ENCODE data around the gene AOC2. TPM values are rescaled to one million over a fixed set of nuclear protein-coding genes. Genes with fewer than 3 reads are reported as not detected.

AOC2 gene, protein sequence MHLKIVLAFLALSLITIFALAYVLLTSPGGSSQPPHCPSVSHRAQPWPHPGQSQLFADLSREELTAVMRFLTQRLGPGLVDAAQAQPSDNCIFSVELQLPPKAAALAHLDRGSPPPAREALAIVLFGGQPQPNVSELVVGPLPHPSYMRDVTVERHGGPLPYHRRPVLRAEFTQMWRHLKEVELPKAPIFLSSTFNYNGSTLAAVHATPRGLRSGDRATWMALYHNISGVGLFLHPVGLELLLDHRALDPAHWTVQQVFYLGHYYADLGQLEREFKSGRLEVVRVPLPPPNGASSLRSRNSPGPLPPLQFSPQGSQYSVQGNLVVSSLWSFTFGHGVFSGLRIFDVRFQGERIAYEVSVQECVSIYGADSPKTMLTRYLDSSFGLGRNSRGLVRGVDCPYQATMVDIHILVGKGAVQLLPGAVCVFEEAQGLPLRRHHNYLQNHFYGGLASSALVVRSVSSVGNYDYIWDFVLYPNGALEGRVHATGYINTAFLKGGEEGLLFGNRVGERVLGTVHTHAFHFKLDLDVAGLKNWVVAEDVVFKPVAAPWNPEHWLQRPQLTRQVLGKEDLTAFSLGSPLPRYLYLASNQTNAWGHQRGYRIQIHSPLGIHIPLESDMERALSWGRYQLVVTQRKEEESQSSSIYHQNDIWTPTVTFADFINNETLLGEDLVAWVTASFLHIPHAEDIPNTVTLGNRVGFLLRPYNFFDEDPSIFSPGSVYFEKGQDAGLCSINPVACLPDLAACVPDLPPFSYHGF
- 6.2 TPM for total RNA-seq (ENCODE audit: unreplicated experiment)
- long read RNA-seq, result 0 reads

DNA sequence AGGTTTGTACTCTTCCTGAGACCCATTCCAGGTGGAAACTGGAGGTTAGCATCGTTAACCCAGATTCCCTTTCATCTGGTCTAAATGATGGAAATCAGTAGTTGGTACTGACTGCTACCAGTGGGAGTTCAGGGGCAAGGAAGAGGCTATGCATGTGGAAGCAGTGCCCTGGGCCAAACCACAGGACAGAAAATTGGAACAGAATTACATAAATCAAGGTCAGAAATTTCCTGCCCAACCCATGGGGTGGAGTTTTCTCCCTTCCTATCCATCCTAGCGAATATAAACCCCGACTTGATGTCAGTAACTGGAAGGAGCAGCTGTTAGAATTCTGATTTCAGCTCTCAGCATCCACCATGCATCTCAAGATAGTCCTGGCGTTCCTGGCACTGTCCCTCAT, at the start of gene AOC2:
Gene AOC2, plus strand, starts transcription at position 310 of the 400 bp plus-strand sequence. Its CDS starts 47 bp downstream, at position 357.
- TF ChIP-seq, protein P1, sequence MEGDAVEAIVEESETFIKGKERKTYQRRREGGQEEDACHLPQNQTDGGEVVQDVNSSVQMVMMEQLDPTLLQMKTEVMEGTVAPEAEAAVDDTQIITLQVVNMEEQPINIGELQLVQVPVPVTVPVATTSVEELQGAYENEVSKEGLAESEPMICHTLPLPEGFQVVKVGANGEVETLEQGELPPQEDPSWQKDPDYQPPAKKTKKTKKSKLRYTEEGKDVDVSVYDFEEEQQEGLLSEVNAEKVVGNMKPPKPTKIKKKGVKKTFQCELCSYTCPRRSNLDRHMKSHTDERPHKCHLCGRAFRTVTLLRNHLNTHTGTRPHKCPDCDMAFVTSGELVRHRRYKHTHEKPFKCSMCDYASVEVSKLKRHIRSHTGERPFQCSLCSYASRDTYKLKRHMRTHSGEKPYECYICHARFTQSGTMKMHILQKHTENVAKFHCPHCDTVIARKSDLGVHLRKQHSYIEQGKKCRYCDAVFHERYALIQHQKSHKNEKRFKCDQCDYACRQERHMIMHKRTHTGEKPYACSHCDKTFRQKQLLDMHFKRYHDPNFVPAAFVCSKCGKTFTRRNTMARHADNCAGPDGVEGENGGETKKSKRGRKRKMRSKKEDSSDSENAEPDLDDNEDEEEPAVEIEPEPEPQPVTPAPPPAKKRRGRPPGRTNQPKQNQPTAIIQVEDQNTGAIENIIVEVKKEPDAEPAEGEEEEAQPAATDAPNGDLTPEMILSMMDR (IDR thresholded peaks at IDR 0.05; ENCODE audit: unreplicated experiment), result no peak
- no peak within 1 kb of the TSS for H3K27ac Mint-ChIP-seq (ENCODE audit: unreplicated experiment)
- no peak for DNase-seq (ENCODE audit: low spot score)
- H3K4me1 Mint-ChIP-seq (ENCODE audit: unreplicated experiment), result no peaks in the 10 kb centered on the region
- no peaks in the 10 kb centered on the region for H3K27me3 Mint-ChIP-seq (ENCODE audit: unreplicated experiment)
- H3K4me3 Mint-ChIP-seq (ENCODE audit: unreplicated experiment), result peak within 1 kb of the TSS; percentile 21
- H3K36me3 Mint-ChIP-seq (ENCODE audit: low read depth, unreplicated experiment), result peaks cover 33% of the 10 kb centered on the region
- no peaks in the 10 kb centered on the region for H3K9me3 Mint-ChIP-seq (ENCODE audit: unreplicated experiment)

DNA sequence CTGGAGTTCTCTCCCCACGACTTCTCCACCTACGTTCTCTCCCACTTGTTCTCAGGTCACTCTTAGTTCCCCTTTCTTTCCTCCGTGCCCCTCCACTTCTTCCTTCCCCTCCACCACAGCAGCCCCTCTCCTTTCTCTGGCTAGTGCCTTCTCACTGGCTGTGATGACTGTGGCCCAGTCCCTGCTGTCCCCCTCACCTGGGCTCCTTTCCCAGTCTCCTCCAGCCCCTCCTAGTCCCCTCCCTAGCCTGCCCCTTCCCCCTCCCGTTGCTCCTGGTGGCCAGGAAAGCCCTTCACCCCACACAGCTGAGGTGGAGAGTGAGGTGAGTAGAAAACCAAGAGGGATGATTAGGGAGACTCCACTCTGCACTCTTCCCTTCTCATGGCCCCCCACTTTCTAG, 49.3 kb upstream of the AOC2 start:
- Mint-ChIP-seq H3K4me3 (ENCODE audit: unreplicated experiment) (no peak overlapping the region), H3K27ac (ENCODE audit: unreplicated experiment) (no peak overlapping the region), H3K36me3 (ENCODE audit: low read depth, unreplicated experiment) (peaks cover 10% of the 10 kb centered on the region), H3K27me3 (ENCODE audit: unreplicated experiment) (peaks cover 7% of the 10 kb centered on the region), H3K4me1 (ENCODE audit: unreplicated experiment) (peaks cover 28% of the 10 kb centered on the region), H3K9me3 (ENCODE audit: unreplicated experiment) (no peaks in the 10 kb centered on the region)
- TF ChIP-seq, protein P1 (IDR thresholded peaks at IDR 0.05; ENCODE audit: unreplicated experiment), result no peak
- DNase-seq (ENCODE audit: low spot score), result no peak

DNA sequence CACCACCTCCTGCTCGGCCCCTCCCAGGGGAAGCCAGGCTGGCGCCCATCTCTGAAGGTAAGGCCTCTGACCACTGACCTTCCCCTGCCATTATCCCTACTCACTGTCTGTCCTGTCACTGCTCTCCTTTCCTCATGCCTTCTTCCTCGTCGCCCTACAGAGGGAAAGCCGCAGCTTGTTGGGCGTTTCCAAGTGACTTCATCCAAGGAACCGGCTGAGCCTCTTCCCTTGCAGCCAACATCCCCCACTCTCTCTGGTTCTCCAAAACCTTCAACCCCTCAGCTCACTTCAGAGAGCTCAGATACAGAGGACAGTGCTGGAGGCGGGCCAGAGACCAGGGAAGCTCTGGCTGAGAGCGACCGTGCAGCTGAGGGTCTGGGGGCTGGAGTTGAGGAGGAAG, 48.9 kb upstream of the AOC2 start:
- peaks cover 6% of the 10 kb centered on the region for H3K36me3 Mint-ChIP-seq (ENCODE audit: low read depth, unreplicated experiment)
- DNase-seq (ENCODE audit: low spot score), result no peak
- no peak overlapping the region for H3K27ac Mint-ChIP-seq (ENCODE audit: unreplicated experiment)
- H3K4me1 Mint-ChIP-seq (ENCODE audit: unreplicated experiment), result peaks cover 28% of the 10 kb centered on the region
- H3K4me3 Mint-ChIP-seq (ENCODE audit: unreplicated experiment), result peak overlapping the region; percentile 74
- no peaks in the 10 kb centered on the region for H3K9me3 Mint-ChIP-seq (ENCODE audit: unreplicated experiment)
- peaks cover 10% of the 10 kb centered on the region for H3K27me3 Mint-ChIP-seq (ENCODE audit: unreplicated experiment)
- TF ChIP-seq, protein P1 (IDR thresholded peaks at IDR 0.05; ENCODE audit: unreplicated experiment), result no peak

DNA sequence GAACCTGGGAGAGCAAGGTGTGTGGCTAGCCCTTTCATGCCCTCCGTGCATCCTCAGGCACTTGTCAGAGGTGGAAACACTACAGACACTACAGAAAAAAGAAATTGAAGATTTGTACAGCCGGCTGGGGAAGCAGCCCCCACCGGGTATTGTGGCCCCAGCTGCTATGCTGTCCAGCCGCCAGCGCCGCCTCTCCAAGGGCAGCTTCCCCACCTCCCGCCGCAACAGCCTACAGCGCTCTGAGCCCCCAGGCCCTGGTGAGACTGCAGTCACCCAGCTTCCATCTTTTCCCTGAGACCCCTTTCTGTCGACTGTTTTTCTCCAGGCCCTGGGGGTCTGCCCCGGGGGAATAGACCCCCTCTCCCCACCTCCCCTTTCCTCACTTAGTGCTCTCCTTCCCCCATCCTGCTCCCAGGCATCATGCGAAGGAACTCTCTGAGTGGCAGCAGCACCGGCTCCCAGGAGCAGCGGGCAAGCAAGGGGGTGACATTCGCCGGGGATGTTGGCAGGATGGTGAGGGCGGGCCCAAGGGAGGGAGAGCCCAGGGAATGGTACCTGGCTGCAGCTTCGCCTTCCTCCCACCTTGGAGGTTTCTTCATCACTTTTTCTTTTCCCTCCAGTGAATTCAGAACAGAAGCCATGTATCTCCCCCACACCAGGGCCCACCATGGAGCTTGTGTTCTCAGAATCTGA, 48.2 kb upstream of the AOC2 start:
- peaks cover 11% of the 10 kb centered on the region for H3K27me3 Mint-ChIP-seq (ENCODE audit: unreplicated experiment)
- no peak overlapping the region for H3K27ac Mint-ChIP-seq (ENCODE audit: unreplicated experiment)
- H3K4me3 Mint-ChIP-seq (ENCODE audit: unreplicated experiment), result peak overlapping the region; percentile 42
- TF ChIP-seq, protein P1 (IDR thresholded peaks at IDR 0.05; ENCODE audit: unreplicated experiment), result no peak
- DNase-seq (ENCODE audit: low spot score), result no peak
- peaks cover 6% of the 10 kb centered on the region for H3K36me3 Mint-ChIP-seq (ENCODE audit: low read depth, unreplicated experiment)
- H3K4me1 Mint-ChIP-seq (ENCODE audit: unreplicated experiment), result peaks cover 26% of the 10 kb centered on the region
- H3K9me3 Mint-ChIP-seq (ENCODE audit: unreplicated experiment), result no peaks in the 10 kb centered on the region
